OCI-LY1 (cell line): ENCODE results near the gene HIP1R.

Experiments
- H2AFZ ChIP-seq: fragments of 200-600 bp; sonication (generic), shearing (Covaris generic); 2 replicates; pipeline ENCODE4 v1.6.0; 2014; ENCODE audit warnings: antibody characterized with exemption, mild to moderate bottlenecking, low read length
- H3F3A ChIP-seq: fragments of 200-600 bp; sonication (generic), shearing (Covaris generic); 2 replicates; pipeline ENCODE4 v1.6.0; 2014; ENCODE audit warnings: mild to moderate bottlenecking, antibody characterized with exemption, low read length, moderate library complexity; ENCODE audit not compliant: insufficient read depth
- H3K27ac ChIP-seq: fragments of 200-600 bp; sonication (generic); 2 replicates; pipeline ENCODE4 v1.5.1; 2014; ENCODE audit warnings: low read length, mixed run types, mild to moderate bottlenecking, low read depth; ENCODE audit not compliant: poor library complexity, severe bottlenecking
- H3K27me3 ChIP-seq: fragments of 200-600 bp; sonication (generic); 2 replicates; pipeline ENCODE4 v1.6.0; 2014; ENCODE audit warnings: antibody characterized with exemption, mild to moderate bottlenecking, low read length, moderate library complexity; ENCODE audit not compliant: insufficient read depth
- H3K36me3 ChIP-seq: fragments of 200-600 bp; sonication (generic); 2 replicates; pipeline ENCODE4 v1.6.1; 2014; ENCODE audit warnings: mild to moderate bottlenecking, antibody characterized with exemption, low read length, moderate library complexity, mixed read lengths; ENCODE audit not compliant: insufficient read depth
- H3K4me1 ChIP-seq: fragments of 200-600 bp; sonication (generic); 2 replicates; pipeline ENCODE4 v1.5.1; 2014; ENCODE audit warnings: mild to moderate bottlenecking, low read length, moderate library complexity; ENCODE audit not compliant: insufficient read depth, severe bottlenecking
- H3K4me2 ChIP-seq: fragments of 200-600 bp; sonication (generic), shearing (Covaris generic); 2 replicates; pipeline ENCODE4 v1.6.1; 2014; ENCODE audit warnings: low read length
- H3K4me3 ChIP-seq: fragments of 200-600 bp; sonication (generic); 2 replicates; pipeline ENCODE4 v1.5.1; 2014; ENCODE audit warnings: low read length, low read depth, mild to moderate bottlenecking, mixed read lengths; ENCODE audit not compliant: poor library complexity, severe bottlenecking
- H3K79me2 ChIP-seq: fragments of 200-600 bp; shearing (Covaris generic); 2 replicates; pipeline ENCODE4 v1.6.1; 2016; ENCODE audit warnings: mixed run types, low read length, mixed read lengths; ENCODE audit not compliant: insufficient read depth
- H3K9ac ChIP-seq: fragments of 200-600 bp; sonication (generic), shearing (Covaris generic); 2 replicates; pipeline ENCODE4 v1.6.1; 2014; ENCODE audit warnings: mild to moderate bottlenecking, low read length, mixed read lengths
- H3K9me2 ChIP-seq: fragments of 200-600 bp; sonication (generic), shearing (Covaris generic); 2 replicates; pipeline ENCODE4 v1.6.1; 2014; ENCODE audit warnings: low read depth, mild to moderate bottlenecking, low read length, mixed read lengths
- H3K9me3 ChIP-seq: fragments of 200-600 bp; shearing (Covaris generic); 2 replicates; pipeline ENCODE4 v1.6.1; 2014; ENCODE audit warnings: low read length, mixed read lengths
- H4K20me1 ChIP-seq: fragments of 200-600 bp; sonication (generic), shearing (Covaris generic); 2 replicates; pipeline ENCODE4 v1.6.0; 2016; ENCODE audit warnings: mild to moderate bottlenecking, low read length; ENCODE audit not compliant: insufficient read depth
- CTCF ChIP-seq: fragments of 200-600 bp; sonication (generic), shearing (Covaris generic); IDR thresholded peaks from 2 replicates; pipeline ENCODE4 v1.5.1; 2017; ENCODE audit warnings: mild to moderate bottlenecking, antibody characterized with exemption, low read length, moderate library complexity, mixed read lengths
- EZH2 ChIP-seq: fragments of 200-600 bp; sonication (generic), shearing (Covaris generic); IDR thresholded peaks from 2 replicates; pipeline ENCODE4 v1.8.0; 2017; ENCODE audit warnings: borderline replicate concordance, mixed run types, mild to moderate bottlenecking, antibody characterized with exemption, low read length, moderate library complexity, mixed read lengths

Gene HIP1R

GRCh38 chr12:122851820-122852219 is 16.6 kb downstream of the HIP1R start:
- no peak overlapping the region for H3K27ac ChIP-seq
- H4K20me1 ChIP-seq: no peaks in the 10 kb centered on the region
- no peak overlapping the region for H3K4me2 ChIP-seq
- no peak overlapping the region for H3K4me3 ChIP-seq
- no peaks in the 10 kb centered on the region for H3K79me2 ChIP-seq
- no peaks in the 10 kb centered on the region for H3K9me3 ChIP-seq
- H3K27me3 ChIP-seq: no peaks in the 10 kb centered on the region
- no peaks in the 10 kb centered on the region for H3K4me1 ChIP-seq
- no peaks in the 10 kb centered on the region for H3F3A ChIP-seq
- H3K36me3 ChIP-seq: peaks cover 25% of the 10 kb centered on the region
- TF ChIP-seq EZH2 (no peak), CTCF (no peak)
- no peak overlapping the region for H3K9ac ChIP-seq
- H3K9me2 ChIP-seq: no peaks in the 10 kb centered on the region
- H2AFZ ChIP-seq: no peak overlapping the region

- TF ChIP-seq EZH2: no peak
- TF ChIP-seq CTCF: no peak
- Histone ChIP-seq H3K9me3 (no peaks in the 10 kb centered on the region), H3F3A (no peaks in the 10 kb centered on the region), H3K4me3 (no peak overlapping the region), H2AFZ (no peak overlapping the region), H3K9ac (no peak overlapping the region), H3K9me2 (no peaks in the 10 kb centered on the region), H3K36me3 (peaks cover 25% of the 10 kb centered on the region), H3K4me2 (no peak overlapping the region), H4K20me1 (no peaks in the 10 kb centered on the region), H3K79me2 (no peaks in the 10 kb centered on the region), H3K4me1 (no peaks in the 10 kb centered on the region), H3K27ac (no peak overlapping the region), H3K27me3 (no peaks in the 10 kb centered on the region)
Measured at GRCh38 chr12:122852336-122853275, 17.3 kb downstream of the HIP1R start.

GRCh38 chr12:122853582-122854245 is 18.5 kb downstream of the HIP1R start:
- Histone ChIP-seq H2AFZ (no peak overlapping the region), H3K79me2 (no peaks in the 10 kb centered on the region), H3K9ac (no peak overlapping the region), H3K4me3 (no peak overlapping the region), H3F3A (no peaks in the 10 kb centered on the region), H3K9me3 (no peaks in the 10 kb centered on the region), H3K36me3 (peaks cover 18% of the 10 kb centered on the region; the same call in 1 of the 2 replicates), H4K20me1 (no peaks in the 10 kb centered on the region), H3K4me2 (no peak overlapping the region), H3K27ac (no peak overlapping the region), H3K27me3 (no peaks in the 10 kb centered on the region), H3K9me2 (no peaks in the 10 kb centered on the region), H3K4me1 (no peaks in the 10 kb centered on the region)
- no peak for TF ChIP-seq CTCF
